Dedifferentiated amniotic fluid mesenchymal stem cell (primary cell): ENCODE data around the gene ZNF829.

Experiments used
- DNase-seq: peaks from one replicate; pipeline ENCODE4 v3.0.0-alpha.2; 2016; ENCODE audit errors: extremely low spot score

Gene ZNF829

GRCh38 chr19:36915992-36916830, at the start of gene ZNF829, which contains the start of gene ZNF568:
Gene ZNF829, minus strand, starts transcription at chr19:36916291. Its CDS starts 1,124 bp downstream, at chr19:36915167.
Gene ZNF568, plus strand, starts transcription at chr19:36916332. Its CDS starts 6,439 bp downstream, at chr19:36922771.
- DNase-seq, result peak; percentile 84

- no peak for DNase-seq
These were observed 47.2 kb upstream of the ZNF829 start for GRCh38 chr19:36963280-36963679.

- DNase-seq, result no peak
These were observed 46.3 kb upstream of the ZNF829 start for GRCh38 chr19:36962346-36962745.

GRCh38 chr19:36950335-36951119, 34.4 kb upstream of the ZNF829 start:
- DNase-seq, result no peak

GRCh38 chr19:36939153-36939552, 23.1 kb upstream of the ZNF829 start:
- DNase-seq, result no peak

- no peak for DNase-seq
These were observed 15.6 kb upstream of the ZNF829 start for GRCh38 chr19:36931684-36932083.

GRCh38 chr19:36918090-36918489, 2.0 kb upstream of the ZNF829 start:
- DNase-seq, result no peak

- DNase-seq, result no peak
These were observed 900 bp upstream of the ZNF829 start for GRCh38 chr19:36916991-36917390.

- DNase-seq, result no peak
These were observed 17.7 kb downstream of the ZNF829 start for GRCh38 chr19:36898422-36898821.

GRCh38 chr19:36894849-36895383, 21.2 kb downstream of the ZNF829 start:
- DNase-seq, result no peak

- DNase-seq, result no peak
These were observed 24.2 kb downstream of the ZNF829 start for GRCh38 chr19:36891768-36892357.

- DNase-seq, result no peak
These were observed 38.8 kb downstream of the ZNF829 start for GRCh38 chr19:36876993-36877938.

GRCh38 chr19:36851898-36852297, 64.2 kb downstream of the ZNF829 start:
- no peak for DNase-seq

- DNase-seq, result peak; percentile 98
These were observed 65.3 kb downstream of the ZNF829 start, which contains the start of gene ZNF345 for GRCh38 chr19:36850559-36851442. Gene ZNF345, plus strand, starts transcription at chr19:36850876. Its CDS starts 25,955 bp downstream, at chr19:36876831.

- peak; percentile 90 for DNase-seq
These were observed 66.2 kb downstream of the ZNF829 start for GRCh38 chr19:36849701-36850558.

GRCh38 chr19:36847968-36848367, 68.1 kb downstream of the ZNF829 start:
- no peak for DNase-seq

- no peak for DNase-seq
These were observed 77.2 kb downstream of the ZNF829 start for GRCh38 chr19:36838784-36839324.
